Right hindlimb (tissue), 1 donor: ENCODE data around the gene COL6A3.
A peak's percentile ranks its signal among the peaks of the same experiment; 100 is the strongest.

Experiments used
- DNase-seq: peaks from one replicate; pipeline ENCODE4 v3.0.0-alpha.2; 2018

Gene COL6A3

GRCh38 chr2:237294460-237294859, 119.5 kb downstream of the COL6A3 start:
- DNase-seq, result no peak

- DNase-seq, result no peak
Measured at GRCh38 chr2:237293978-237294377, 120.0 kb downstream of the COL6A3 start.

GRCh38 chr2:237291138-237291792, 122.7 kb downstream of the COL6A3 start:
- DNase-seq, result peak; percentile 96

GRCh38 chr2:237290261-237290660, 123.7 kb downstream of the COL6A3 start:
- DNase-seq, result peak; percentile 80

- no peak for DNase-seq
Measured at GRCh38 chr2:237289139-237289538, 124.8 kb downstream of the COL6A3 start.

- DNase-seq, result no peak
Measured at GRCh38 chr2:237287872-237288271, 126.1 kb downstream of the COL6A3 start.

GRCh38 chr2:237283131-237283928, 130.6 kb downstream of the COL6A3 start:
- no peak for DNase-seq

- no peak for DNase-seq
Measured at GRCh38 chr2:237282568-237283128, 131.3 kb downstream of the COL6A3 start.

GRCh38 chr2:237281836-237282306, 132.1 kb downstream of the COL6A3 start:
- no peak for DNase-seq

GRCh38 chr2:237280939-237281338, 133.0 kb downstream of the COL6A3 start:
- no peak for DNase-seq

- peak; percentile 77 for DNase-seq
Measured at GRCh38 chr2:237280229-237280628, 133.7 kb downstream of the COL6A3 start.

GRCh38 chr2:237279012-237279768, 134.8 kb downstream of the COL6A3 start:
- no peak for DNase-seq

GRCh38 chr2:237278568-237278967, 135.4 kb downstream of the COL6A3 start:
- DNase-seq, result peak; percentile 77

- DNase-seq, result no peak
Measured at GRCh38 chr2:237276716-237277490, 137.1 kb downstream of the COL6A3 start.
